Heart right ventricle (tissue), 16 donors: ENCODE results near the gene ALG5. TPM values are rescaled to one million over a fixed set of nuclear protein-coding genes. Genes with fewer than 3 reads are reported as not detected.

ENCODE experiments used
- ATAC-seq, 8 donors: fragments of 200-7000 bp; cut with Tn5 transposase; one replicate each; pipeline ENCODE4 v1.9.1; 2020; ENCODE audit warnings: mild to moderate bottlenecking in 8 of 8, moderate library complexity in 8 of 8, moderate number of reproducible peaks in 1 of 8
- DNase-seq, 2 donors: peaks; one replicate each; pipeline ENCODE4 v3.0.0-alpha.2; 2020
- H3K27ac ChIP-seq, 10 donors: fragments of 200-600 bp; sonication (generic) in 2 of 10; one replicate each; pipeline versions ENCODE4 v1.5.0 to v1.8.0; 2020 to 2022; ENCODE audit warnings: mild to moderate bottlenecking in 3 of 10
- H3K27me3 ChIP-seq, 7 donors: fragments of 200-600 bp; one replicate each; pipeline ENCODE4 v1.8.0; 2021 to 2022; ENCODE audit warnings: mild to moderate bottlenecking in 2 of 7
- H3K36me3 ChIP-seq, 9 donors: fragments of 200-600 bp; sonication (generic) in 1 of 9; one replicate each; pipeline versions ENCODE4 v1.5.0 to v1.8.0; 2020 to 2022; ENCODE audit warnings: mild to moderate bottlenecking in 2 of 9
- H3K4me1 ChIP-seq, 9 donors: fragments of 200-600 bp; sonication (generic) in 1 of 9; one replicate each; pipeline versions ENCODE4 v1.5.0 to v1.8.0; 2020 to 2022; ENCODE audit warnings: mild to moderate bottlenecking in 4 of 9
- H3K4me3 ChIP-seq, 10 donors: fragments of 200-600 bp; sonication (generic) in 2 of 10; one replicate each; pipeline versions ENCODE4 v1.5.0 to v1.8.0; 2020 to 2022; ENCODE audit warnings: mild to moderate bottlenecking in 7 of 10, moderate library complexity in 2 of 10
- H3K9me3 ChIP-seq, 11 donors: fragments of 200-600 bp in 10 of 11; sonication (generic) in 2 of 11; one replicate each; pipeline versions ENCODE4 v1.5.0 to v1.8.0; 2013 to 2022; ENCODE audit warnings: mild to moderate bottlenecking in 2 of 11, control low read depth in 1 of 11, moderate library complexity in 1 of 11
- WGBS, 2 donors: extraction: QIAGEN DNeasy Blood & Tissue Kit; methylation state at CpG; one replicate each; pipeline ENCODE4 v1.1.7; 2013; ENCODE audit warnings: inconsistent platforms in 1 of 2; 5-methylcytosine and 5-hydroxymethylcytosine counted together
- intact Hi-C, 10 donors: fragments of 100-400 bp; cut with DNase I; formaldehyde crosslinking; loops; one replicate each; pipeline versions ENCODE4 v1.11.1 to v1.14.2; 2022
- polyA plus RNA-seq, 2 donors: library from polyadenylated mRNA; stranded (reverse); fragments of 200-250 nt; gene quantifications; one replicate each; pipeline ENCODE4 v1.2.3, GENCODE V29; 2013
- total RNA-seq, 10 donors: library from RNA; stranded (reverse); fragmentation: NEBNext Ultra II Directional in 3 of 10; extraction: Animal tissue kit (Norgen Biotek cat#: 25700) in 3 of 10; gene quantifications; one replicate each; pipeline versions ENCODE4 v1.2.1 to v1.2.4, GENCODE V29; 2021 to 2023
- TF ChIP-seq, protein P1 (sequence below), 9 donors: fragments of 200-600 bp; sonication (generic) in 2 of 9; IDR thresholded peaks; one replicate each; pipeline versions ENCODE4 v1.5.0 to v1.8.0; 2021 to 2022; ENCODE audit warnings: antibody characterized with exemption in 9 of 9, mild to moderate bottlenecking in 5 of 9, moderate library complexity in 1 of 9
- donor health status: Arrhythmogenic right ventricular cardiomyopathy.
- donor health status: ischemic (EF 13 %, LVEDD 7.1; RV severe dilation, severe dysfunction).
- donor health status: healthy with polysubstance abuse.
- donor health status: DM: no; HTN: yes; CAD: no.
- donor health status: DM: no; HTN: no; CAD: no.
- donor health status: ischemic (EF 25% LVEDD 6.9; RV normal size, moderate dysfunction).
- donor health status: ischemic (EF 25% LVEDD 5.7; RV mildly dilated, moderate dysfunction).
- donor health status: healthy.
- donor health status: DM: yes; HTN: yes; CAD: no.
- donor health status: Ischemic cardiomyopathy.
- donor health status: ischemic (EF 35%, LVEDD 5.7; RV mildly dilated, moderate dysfunction).
- donor health status: nonischemic (EF 11% LVEDD 7.7; RV severe dilation, severe dysfunction).
- donor health status: DM: yes; HTN: yes; CAD: no.
- donor health status: PGD.
- donor health status: ischemic (EF 29% LVEDD 5.4; RV normal size, mild dysfunction).
- donor health status: nonischemic (EF 23%, LVEDD 6.1; RV moderate dilation, normal function).

ALG5 gene
- total and polyA plus RNA-seq, 12 donors, result 7.3 to 29.6 (median 10.5) TPM

DNA sequence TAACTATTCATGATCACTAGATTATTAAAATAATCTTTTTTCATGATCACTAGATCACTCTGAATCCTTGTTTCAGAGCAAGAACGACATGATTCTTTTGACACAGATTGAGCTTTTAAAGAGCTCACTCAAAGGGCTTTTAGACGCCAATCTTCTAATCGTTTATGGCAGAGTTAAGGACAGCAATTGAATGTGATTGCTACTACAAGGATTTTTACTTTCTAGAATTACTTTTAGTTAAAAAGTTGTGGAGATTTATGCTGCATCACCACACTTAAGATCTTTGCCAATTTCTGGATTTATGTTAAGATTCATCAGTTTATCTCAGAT is 2.7 kb upstream of the ALG5 start:
- intact Hi-C loops, result no loop called here
- Histone ChIP-seq H3K4me1 (peaks cover 6 to 29% (median 25%) of the 10 kb centered on the region in 9 donors), H3K36me3 (peaks cover 0 to 46% (median 36%) of the 10 kb centered on the region in 9 donors), H3K9me3 (no peaks in the 10 kb centered on the region), H3K27ac (no peak overlapping the region), H3K27me3 (no peaks in the 10 kb centered on the region), H3K4me3 (peak overlapping the region in 2 of 10 donors; percentile 86 to 95)
- TF ChIP-seq, protein P1, sequence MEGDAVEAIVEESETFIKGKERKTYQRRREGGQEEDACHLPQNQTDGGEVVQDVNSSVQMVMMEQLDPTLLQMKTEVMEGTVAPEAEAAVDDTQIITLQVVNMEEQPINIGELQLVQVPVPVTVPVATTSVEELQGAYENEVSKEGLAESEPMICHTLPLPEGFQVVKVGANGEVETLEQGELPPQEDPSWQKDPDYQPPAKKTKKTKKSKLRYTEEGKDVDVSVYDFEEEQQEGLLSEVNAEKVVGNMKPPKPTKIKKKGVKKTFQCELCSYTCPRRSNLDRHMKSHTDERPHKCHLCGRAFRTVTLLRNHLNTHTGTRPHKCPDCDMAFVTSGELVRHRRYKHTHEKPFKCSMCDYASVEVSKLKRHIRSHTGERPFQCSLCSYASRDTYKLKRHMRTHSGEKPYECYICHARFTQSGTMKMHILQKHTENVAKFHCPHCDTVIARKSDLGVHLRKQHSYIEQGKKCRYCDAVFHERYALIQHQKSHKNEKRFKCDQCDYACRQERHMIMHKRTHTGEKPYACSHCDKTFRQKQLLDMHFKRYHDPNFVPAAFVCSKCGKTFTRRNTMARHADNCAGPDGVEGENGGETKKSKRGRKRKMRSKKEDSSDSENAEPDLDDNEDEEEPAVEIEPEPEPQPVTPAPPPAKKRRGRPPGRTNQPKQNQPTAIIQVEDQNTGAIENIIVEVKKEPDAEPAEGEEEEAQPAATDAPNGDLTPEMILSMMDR (IDR thresholded peaks at IDR 0.05), result no peak
- ATAC-seq (no peak), DNase-seq (no peak)
- WGBS, 2 donors, result 34 to 45% methylated on average over 3 of the region's 3 CpGs

DNA sequence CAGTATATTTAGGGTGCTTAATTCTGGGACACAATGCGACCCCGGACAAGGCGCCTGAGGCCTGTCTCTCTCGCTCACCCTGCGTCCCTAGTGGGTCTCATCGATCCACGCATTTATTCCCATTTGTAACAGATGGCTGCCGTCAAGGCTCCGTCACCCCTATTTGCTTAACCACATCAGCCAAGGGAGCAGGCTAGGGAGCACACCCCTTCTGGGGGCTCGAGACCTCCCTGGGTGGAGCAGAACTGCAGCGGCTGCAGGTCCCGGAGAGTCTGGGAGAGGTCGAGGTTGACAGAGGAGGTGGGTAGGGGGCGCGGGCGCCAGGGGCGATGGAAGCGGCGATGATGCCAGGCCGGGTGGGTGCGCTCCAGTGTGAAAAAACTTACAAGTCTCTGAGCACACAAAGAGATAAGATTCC is 507 bp downstream of the ALG5 start:
- no peaks in the 10 kb centered on the region for H3K9me3 ChIP-seq
- H3K4me1 ChIP-seq, result peaks cover 6 to 29% (median 25%) of the 10 kb centered on the region in 9 donors
- H3K36me3 ChIP-seq, result peaks cover 0 to 35% (median 12%) of the 10 kb centered on the region in 9 donors
- 0 to 1% methylated on average over 21 of the region's 21 CpGs for WGBS, 2 donors
- intact Hi-C loops, result no loop called here
- H3K27me3 ChIP-seq, result no peaks in the 10 kb centered on the region
- H3K4me3 ChIP-seq, result peak overlapping the region; percentile 85 to 95 (median 90)
- H3K27ac ChIP-seq, result peak overlapping the region in 9 of 10 donors; percentile 70 to 99 (median 98)
- TF ChIP-seq, protein P1 (IDR thresholded peaks at IDR 0.05), result no peak
- DNase-seq (peak; percentile 14 to 26), ATAC-seq (peak in 3 of 8 donors; percentile 5 to 49 (median 8))

DNA sequence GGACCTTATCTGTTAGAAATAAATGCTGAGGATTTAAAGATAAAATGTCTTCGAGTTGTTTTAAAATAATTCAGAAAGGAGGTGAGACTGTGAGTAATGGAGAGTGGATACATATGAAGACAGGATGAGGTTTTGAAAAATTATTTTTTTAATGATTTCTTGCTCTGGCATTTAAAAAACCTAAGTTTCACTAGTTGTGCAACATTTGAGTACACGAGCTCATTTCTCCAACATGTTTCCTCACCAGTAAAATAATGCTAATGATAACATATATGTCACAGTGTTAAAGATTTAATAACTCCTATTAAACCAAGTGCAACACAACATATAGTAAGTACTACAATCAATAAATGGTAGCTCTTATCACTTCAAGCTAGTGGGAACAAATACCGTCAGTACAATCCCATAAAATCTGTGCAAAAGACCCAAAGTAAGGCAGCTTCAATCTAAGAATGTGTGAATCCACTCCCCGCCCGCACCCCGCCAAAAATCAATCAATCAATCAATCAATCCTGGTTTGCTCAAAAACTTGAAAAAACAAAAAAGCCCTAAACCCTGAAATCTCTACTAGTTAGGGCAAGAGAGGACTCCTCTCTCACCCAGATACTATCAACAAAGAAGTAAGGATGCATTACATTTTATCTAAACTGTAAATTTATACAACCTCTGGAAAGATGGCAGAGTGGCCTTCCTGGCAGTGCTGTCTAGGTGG is 1.3 kb downstream of the ALG5 start:
- no peak for DNase-seq
- intact Hi-C loops, result no loop called here
- peaks cover 0 to 35% (median 11%) of the 10 kb centered on the region in 9 donors for H3K36me3 ChIP-seq
- peak overlapping the region in 2 of 10 donors; percentile 97 to 98 for H3K27ac ChIP-seq
- H3K27me3 ChIP-seq, result no peaks in the 10 kb centered on the region
- no peak for ATAC-seq
- TF ChIP-seq, protein P1 (IDR thresholded peaks at IDR 0.05), result no peak
- peaks cover 6 to 29% (median 25%) of the 10 kb centered on the region in 9 donors for H3K4me1 ChIP-seq
- no peaks in the 10 kb centered on the region for H3K9me3 ChIP-seq
- 69 to 70% methylated on average over 6 of the region's 6 CpGs for WGBS, 2 donors
- H3K4me3 ChIP-seq, result peak overlapping the region in 9 of 10 donors; percentile 85 to 95 (median 89)

DNA sequence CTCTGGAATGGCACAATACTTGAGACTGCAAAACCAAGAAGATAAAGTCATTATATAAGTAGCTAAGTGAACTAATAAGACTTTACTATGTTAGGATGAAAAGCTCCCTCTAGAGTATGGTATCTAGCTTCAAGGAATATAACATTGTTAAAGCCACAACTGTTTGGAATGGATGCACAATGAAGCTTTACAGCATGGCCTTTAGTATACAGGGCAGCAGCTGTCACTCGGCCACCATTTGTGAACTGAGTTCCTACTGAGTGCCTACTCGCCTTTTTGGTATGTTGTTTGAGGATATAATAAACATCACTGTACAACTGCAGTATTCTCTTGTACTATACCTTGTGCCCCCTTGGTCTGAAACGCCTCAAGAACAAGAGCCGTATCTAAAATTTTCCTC is 6.8 kb downstream of the ALG5 start:
- Histone ChIP-seq H3K27me3 (no peaks in the 10 kb centered on the region), H3K9me3 (no peaks in the 10 kb centered on the region), H3K4me3 (no peak overlapping the region), H3K4me1 (peaks cover 0 to 3% (median under 1%) of the 10 kb centered on the region in 9 donors), H3K27ac (no peak overlapping the region), H3K36me3 (peaks cover 0 to 85% (median 51%) of the 10 kb centered on the region in 9 donors)
- WGBS, 2 donors, result 92 to 93% methylated on average over 4 of the region's 4 CpGs
- intact Hi-C loops, result no loop called here
- TF ChIP-seq, protein P1 (IDR thresholded peaks at IDR 0.05), result no peak
- ATAC-seq (no peak), DNase-seq (no peak)
